HFF-Myc (cell line): ENCODE measurements around the gene CCER1.
A peak's percentile ranks its signal among the peaks of the same experiment; 100 is the strongest.

ENCODE experiments used
- DNase-seq: peaks from one replicate; pipeline ENCODE4 v3.0.0-alpha.2; 2011; ENCODE audit warnings: low read depth; ENCODE audit errors: extremely low read depth
- H3K4me3 ChIP-seq: replicated peaks from 2 replicates; pipeline ENCODE4 v1.5.1; 2011; ENCODE audit warnings: low read depth, mild to moderate bottlenecking, control low read depth, low read length
- CTCF ChIP-seq: IDR thresholded peaks from 2 replicates; pipeline ENCODE4 v1.5.1; 2012; ENCODE audit warnings: mild to moderate bottlenecking, low read depth, low read length, control low read depth; ENCODE audit errors: missing control alignments

CCER1 gene

GRCh38 chr12:90969851-90970250 is 14.9 kb upstream of the CCER1 start:
- DNase-seq = no peak
- no peak overlapping the region for H3K4me3 ChIP-seq
- no peak for TF ChIP-seq CTCF

GRCh38 chr12:90969346-90969745 is 14.4 kb upstream of the CCER1 start:
- no peak for DNase-seq
- no peak for TF ChIP-seq CTCF
- no peak overlapping the region for H3K4me3 ChIP-seq

- TF ChIP-seq CTCF = no peak
- no peak for DNase-seq
- no peak overlapping the region for H3K4me3 ChIP-seq
Measured at GRCh38 chr12:90965204-90965603, 10.2 kb upstream of the CCER1 start.

GRCh38 chr12:90964616-90965015 is 9.6 kb upstream of the CCER1 start:
- DNase-seq = no peak
- no peak for TF ChIP-seq CTCF
- H3K4me3 ChIP-seq = no peak overlapping the region

GRCh38 chr12:90963946-90964345 is 9.0 kb upstream of the CCER1 start:
- TF ChIP-seq CTCF = no peak
- no peak overlapping the region for H3K4me3 ChIP-seq
- no peak for DNase-seq

- no peak for DNase-seq
- no peak for TF ChIP-seq CTCF
Measured at GRCh38 chr12:90961154-90961553, 6.2 kb upstream of the CCER1 start.

GRCh38 chr12:90959538-90960139 is 4.7 kb upstream of the CCER1 start:
- DNase-seq = no peak

More at GRCh38 chr12:90961154-90961553, 6.2 kb upstream of the CCER1 start:
- no peak overlapping the region for H3K4me3 ChIP-seq

More at GRCh38 chr12:90959538-90960139, 4.7 kb upstream of the CCER1 start:
- H3K4me3 ChIP-seq = no peak overlapping the region
- TF ChIP-seq CTCF = peak; percentile 70
